GM10266 (cell line): Measurements from ENCODE around the gene CASQ2.

Experiments used
- DNase-seq: peaks from one replicate; pipeline ENCODE4 v3.0.0; 2012; ENCODE audit errors: extremely low spot score
- TF ChIP-seq, protein P1 (sequence below): IDR thresholded peaks from 2 replicates; pipeline ENCODE4 v1.5.1; 2012; ENCODE audit warnings: mild to moderate bottlenecking, low read depth; ENCODE audit not compliant: control insufficient read depth, insufficient read depth; ENCODE audit errors: missing control alignments

CASQ2 gene

DNA sequence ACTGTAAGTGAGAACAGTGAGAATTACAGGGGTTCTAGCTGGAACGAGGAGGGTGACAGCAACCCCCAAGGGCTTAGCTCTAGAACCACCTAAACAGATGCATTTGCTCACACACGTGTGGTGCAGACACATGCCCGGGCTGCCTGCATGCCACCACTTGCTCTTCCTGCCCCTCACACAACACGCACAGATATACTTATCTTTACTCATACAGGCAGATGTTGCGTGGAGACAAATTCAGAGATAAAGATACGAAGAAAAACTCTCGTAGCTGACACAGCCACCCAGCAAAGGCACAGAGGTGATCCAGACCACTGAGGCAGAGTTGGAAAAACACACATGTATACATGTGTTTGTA is 113.2 kb downstream of the CASQ2 start:
- DNase-seq, result no peak
- TF ChIP-seq, protein P1, sequence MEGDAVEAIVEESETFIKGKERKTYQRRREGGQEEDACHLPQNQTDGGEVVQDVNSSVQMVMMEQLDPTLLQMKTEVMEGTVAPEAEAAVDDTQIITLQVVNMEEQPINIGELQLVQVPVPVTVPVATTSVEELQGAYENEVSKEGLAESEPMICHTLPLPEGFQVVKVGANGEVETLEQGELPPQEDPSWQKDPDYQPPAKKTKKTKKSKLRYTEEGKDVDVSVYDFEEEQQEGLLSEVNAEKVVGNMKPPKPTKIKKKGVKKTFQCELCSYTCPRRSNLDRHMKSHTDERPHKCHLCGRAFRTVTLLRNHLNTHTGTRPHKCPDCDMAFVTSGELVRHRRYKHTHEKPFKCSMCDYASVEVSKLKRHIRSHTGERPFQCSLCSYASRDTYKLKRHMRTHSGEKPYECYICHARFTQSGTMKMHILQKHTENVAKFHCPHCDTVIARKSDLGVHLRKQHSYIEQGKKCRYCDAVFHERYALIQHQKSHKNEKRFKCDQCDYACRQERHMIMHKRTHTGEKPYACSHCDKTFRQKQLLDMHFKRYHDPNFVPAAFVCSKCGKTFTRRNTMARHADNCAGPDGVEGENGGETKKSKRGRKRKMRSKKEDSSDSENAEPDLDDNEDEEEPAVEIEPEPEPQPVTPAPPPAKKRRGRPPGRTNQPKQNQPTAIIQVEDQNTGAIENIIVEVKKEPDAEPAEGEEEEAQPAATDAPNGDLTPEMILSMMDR, result no peak

DNA sequence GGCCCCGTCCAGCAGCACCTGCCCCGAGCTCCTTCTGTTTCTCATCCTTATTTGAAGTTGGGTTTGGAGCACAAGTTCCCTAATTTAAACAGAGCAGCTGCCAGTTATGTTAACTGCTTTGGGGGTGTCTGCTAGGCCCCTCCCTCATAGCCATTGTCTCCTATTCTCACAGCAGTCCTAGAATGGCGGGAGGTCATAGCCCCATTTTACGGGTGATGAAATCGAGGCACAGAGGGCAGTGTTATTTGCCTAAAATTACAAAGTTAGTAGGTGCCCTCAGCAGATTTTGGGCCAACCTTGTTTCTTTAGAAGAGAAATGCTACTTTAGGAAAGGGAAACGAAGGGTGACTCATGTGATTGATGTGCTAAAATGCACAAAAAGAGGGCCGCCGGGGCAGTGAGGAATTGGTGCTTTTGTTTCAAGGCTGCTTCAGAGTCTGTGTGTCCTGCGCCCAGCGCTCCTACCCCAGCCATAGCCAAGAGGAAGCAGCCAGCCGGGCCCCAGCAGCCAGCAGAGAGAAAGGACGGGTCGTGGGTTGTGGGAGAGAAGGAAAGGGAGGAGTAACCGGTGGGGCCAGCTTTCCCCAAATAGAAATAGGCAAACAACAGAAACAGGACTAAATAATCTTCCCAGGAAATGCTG is 113.7 kb downstream of the CASQ2 start:
- no peak for DNase-seq
- TF ChIP-seq, protein P1, result no peak

DNA sequence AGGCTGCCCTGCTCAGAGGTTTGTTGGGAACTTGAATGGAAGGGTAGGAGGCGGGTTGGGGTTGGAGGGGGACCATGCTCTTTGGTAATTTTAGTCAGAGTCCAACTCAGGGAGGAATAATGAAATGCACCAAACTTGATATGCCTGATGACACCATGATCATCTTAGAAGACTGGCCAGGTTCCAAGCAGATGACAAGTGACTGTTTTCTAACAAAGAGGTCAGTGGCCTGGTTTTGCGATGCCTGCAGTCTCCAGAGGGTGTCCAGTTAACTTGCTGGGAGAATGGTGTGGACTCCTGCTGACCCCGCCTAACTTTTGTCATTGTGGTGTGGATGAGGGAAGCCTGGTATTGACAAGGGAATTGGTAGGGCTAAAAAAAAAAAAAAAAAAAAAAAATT is 114.4 kb downstream of the CASQ2 start:
- TF ChIP-seq, protein P1, result no peak
- no peak for DNase-seq

DNA sequence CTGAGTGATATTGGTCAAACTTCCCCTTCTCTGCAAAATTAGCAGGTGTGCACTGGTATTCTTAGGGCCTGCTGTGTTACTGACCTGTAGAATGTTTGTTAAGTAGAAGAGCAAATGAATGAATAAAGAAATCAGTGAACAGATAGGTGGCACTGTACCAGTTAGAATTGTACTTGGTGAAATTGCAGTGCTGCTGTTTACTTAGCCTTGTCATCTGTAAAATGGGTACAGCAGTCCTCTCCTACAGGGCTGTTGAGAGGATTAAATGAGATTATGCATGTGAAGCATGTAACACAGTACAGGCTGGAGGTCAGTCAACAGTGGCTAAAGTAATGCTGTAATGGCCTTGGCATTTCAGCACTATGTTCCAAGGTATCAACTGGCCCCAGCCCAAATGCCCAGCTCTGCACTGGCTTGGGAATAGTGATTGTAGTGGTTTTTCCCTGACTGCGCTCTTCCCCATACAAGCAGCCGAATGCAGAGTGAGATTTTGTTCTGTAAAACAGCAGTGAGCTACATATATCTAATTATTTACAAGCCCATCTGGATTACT is 116.2 kb downstream of the CASQ2 start:
- no peak for DNase-seq
- TF ChIP-seq, protein P1, result no peak

DNA sequence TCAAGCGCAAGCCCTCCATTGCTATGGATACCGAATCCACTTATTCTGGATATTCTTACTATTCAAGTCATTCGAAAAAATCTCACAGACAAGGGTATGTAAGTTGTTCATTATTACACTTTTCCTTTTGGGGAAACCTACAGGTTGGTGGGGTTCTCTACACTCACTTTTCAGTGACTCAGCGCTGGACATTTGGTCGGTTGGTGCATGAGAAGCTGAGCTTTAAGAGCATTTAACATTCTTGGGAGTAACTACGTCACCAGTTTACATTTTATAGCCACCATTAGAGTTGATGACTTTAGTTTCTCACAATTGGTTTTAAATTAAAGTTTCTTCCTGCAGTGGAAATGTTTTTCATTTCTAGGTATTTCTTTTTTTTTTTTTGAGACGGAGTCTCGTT is 117.1 kb downstream of the CASQ2 start:
- no peak for DNase-seq
- TF ChIP-seq, protein P1, result no peak

DNA sequence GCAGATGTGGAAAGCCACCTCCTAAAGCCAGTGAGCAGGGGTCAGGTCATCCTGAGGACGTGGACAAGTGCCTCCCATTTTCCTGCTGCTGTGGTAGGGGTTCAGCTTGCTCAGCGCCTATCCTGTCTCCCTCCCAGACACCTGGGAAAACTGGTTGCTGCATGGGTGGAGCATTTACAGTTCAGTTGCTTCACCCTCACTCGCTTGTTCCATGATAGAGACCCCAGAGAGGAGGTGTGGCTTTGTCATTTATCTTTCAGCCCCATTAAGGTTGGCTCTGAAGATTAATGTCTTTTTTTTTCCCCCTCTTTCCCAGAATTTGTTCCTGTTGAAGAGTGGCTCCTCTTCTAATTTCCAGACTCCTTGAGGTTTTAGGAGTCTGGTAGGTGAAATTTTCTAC is 117.6 kb downstream of the CASQ2 start:
- no peak for DNase-seq
- TF ChIP-seq, protein P1, result no peak
